HG02623 (cell line): ENCODE data around the gene TMCC1.
"Not testable (repeated sequence)": the region's sequence is repeated elsewhere in the genome, so short reads cannot be mapped to it uniquely, and the experiment has no call there.

Experiments
- ATAC-seq: cut with Tn5 transposase; IDR thresholded peaks from one replicate; pipeline ENCODE4 v1.9.1; 2021; ENCODE audit warnings: moderate library complexity; ENCODE audit not compliant: unreplicated experiment

The TMCC1 gene

DNA sequence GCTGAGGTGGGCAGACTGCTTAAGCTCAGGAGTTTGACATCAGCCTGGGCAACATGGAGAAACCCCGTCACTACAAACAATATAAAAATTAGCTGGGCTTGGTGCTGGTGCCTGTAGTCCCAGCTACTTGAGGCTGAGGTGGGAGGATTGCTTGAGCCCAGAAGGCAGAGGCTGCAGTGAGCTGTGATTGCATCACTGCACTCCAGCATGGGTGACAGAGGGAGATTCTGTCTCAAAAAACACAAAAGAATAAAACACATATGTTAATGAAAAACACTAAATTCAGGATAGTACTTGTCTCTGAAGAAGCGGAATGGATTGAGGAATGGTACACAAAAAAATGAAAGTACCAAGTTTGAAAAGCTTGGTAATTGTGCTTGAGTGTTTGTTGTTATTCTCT lies 159.1 kb downstream of the TMCC1 start:
- no peak for ATAC-seq

GRCh38 chr3:129732200-129732876 lies 161.2 kb downstream of the TMCC1 start:
- ATAC-seq: no peak

DNA sequence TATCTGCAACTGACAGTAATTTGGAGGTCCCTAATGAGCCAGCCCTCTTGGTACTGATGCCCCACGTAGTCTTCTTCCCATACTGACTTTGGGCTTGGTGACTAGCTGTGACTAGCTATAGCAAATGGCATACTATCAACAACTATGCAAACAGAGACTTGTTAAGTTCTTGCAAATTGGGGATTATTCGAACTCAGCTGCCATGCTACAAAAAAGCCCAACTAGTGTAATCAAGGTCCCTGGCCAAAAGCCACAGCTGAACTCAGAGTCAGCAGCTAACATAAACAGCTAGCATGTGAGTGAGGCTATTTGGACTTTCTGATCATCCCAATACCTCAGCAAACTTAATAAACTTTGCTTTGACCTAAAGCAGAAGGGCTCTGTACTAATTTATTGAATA lies 165.8 kb downstream of the TMCC1 start:
- ATAC-seq: no peak

- ATAC-seq: no peak
These were observed 169.8 kb downstream of the TMCC1 start for GRCh38 chr3:129723558-129724324.

DNA sequence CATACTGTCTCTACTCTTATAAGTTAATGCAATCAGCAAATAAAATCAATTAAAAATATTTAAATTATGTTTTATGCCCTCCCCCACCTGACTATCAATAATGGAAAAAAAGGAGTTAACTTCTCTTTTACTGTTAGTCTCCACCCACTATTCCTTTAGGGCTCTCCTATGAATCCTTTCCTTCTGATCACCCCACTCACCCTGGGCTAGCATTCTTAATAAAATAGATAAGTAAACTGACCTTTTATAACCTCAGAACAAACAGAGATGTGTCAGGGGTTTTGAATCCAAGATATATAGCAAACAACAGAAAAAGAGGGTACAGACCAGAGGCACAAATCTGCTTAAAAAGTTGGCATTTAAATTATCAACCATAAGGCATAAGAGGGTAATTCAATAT lies 171.0 kb downstream of the TMCC1 start:
- no peak for ATAC-seq

GRCh38 chr3:129718201-129718600 lies 175.3 kb downstream of the TMCC1 start:
- ATAC-seq: no peak

- ATAC-seq: no peak
These were observed 177.7 kb downstream of the TMCC1 start for GRCh38 chr3:129715854-129716253.

- no peak for ATAC-seq
These were observed 185.1 kb downstream of the TMCC1 start for GRCh38 chr3:129708328-129708861.

GRCh38 chr3:129705274-129705673 lies 188.2 kb downstream of the TMCC1 start:
- no peak for ATAC-seq

- no peak for ATAC-seq
These were observed 189.6 kb downstream of the TMCC1 start for GRCh38 chr3:129703913-129704312.

DNA sequence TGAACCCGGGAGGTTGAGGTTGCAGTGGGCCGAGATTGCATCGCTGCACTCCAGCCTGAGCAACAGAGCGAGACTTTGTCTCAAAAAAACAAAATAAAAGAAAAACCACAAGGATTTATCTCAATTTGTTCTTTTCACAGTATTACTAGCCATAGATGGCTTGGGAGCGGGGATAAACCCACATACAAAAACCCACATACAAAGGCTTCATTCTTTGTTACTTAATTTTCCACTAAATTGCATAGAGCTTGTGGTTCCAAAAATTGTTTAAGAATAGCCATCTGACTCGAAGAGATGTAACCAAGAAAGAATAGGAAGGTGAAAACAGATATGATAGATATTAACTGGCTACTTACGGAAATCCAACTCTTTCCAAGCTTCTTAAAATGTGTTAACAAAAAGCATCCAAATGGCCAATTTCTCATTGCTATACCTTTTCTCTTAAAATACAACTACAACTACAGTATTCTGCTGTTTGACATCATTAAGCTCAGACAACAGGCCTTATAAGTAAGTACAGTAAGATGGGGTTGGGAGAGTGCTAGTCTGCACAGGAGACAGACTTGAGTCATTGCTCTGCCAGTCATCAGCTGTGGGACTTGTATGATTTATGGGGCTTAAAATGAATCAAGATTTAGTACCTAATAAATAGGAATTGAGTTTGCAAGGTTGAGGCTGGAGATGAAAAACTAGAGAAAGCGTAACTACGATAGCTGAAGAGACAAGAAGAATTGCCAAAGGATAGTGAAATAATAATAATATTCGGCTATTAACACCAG lies 190.4 kb downstream of the TMCC1 start:
- ATAC-seq: no peak

DNA sequence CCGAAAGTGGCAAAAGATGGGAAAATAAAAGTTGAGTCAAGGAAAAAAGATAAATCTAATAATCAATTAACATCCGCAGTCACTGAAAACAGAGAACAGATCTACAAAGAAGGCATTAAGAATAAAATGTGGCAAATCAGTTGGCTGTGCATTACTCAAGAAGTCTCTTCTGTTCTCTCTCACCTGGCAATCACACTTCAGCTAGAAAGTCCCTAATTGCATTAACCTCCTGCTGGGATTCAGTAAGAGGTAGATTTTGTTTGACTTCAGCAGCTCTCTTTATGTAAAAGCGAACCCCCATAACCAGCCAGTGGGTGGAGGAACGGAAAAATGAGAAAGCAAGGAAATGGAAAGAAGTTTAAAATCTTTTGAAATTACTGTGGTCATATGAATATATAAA lies 192.3 kb downstream of the TMCC1 start:
- no peak for ATAC-seq

GRCh38 chr3:129699612-129700011 lies 193.9 kb downstream of the TMCC1 start:
- ATAC-seq: no peak

DNA sequence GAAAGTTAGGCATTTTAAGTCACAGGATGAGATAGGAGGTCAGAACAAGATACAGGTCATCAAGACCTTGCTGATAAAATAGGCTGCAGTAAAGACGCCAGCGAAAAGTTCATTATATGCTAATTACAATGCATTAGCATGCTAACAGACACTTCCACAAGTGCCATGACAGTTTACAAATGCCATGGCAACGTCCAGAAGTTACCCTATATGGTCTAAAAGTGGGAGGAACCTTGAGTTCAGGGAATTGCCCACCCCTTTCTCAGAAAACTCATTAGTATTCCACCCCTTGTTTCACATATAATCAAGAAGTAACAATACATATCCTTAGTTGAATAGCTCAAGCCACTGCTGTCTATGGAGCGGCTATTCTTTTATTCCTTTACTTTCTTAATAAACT lies 194.3 kb downstream of the TMCC1 start:
- no peak for ATAC-seq

DNA sequence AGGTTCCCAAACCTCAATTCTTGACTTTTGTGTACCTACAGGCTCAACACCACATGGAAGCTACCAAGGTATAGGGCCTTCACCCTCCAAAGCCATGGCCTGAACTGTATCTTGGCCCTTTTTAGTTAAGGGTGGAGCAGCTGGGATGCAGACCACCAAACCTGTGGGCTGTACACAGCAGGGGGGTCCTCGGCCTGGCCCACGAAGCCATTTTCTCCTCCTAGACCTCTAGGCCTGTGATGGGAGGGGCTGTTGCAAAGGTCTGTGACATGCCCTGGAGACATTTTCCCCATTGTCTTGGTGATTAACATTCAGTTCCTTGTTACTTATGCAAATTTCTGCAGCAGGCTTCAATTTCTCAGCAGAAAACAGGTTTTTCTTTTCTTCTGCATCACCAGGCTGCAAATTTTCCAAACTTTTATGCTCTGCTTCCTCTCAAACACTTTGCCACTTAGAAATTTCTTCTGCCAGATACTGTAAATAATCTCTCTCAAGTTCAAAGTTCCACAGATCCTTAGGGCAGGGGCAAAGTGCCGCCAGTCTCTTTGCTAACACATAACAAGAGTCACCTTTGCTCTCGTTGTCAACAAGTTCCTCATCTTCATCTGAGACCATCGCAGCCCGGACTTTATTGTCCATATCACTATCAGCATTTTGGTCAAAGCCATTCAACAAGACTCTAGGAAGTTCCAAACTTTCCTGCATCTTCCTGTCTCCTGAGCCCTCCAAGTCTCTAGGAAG lies 196.1 kb downstream of the TMCC1 start:
- no peak for ATAC-seq

DNA sequence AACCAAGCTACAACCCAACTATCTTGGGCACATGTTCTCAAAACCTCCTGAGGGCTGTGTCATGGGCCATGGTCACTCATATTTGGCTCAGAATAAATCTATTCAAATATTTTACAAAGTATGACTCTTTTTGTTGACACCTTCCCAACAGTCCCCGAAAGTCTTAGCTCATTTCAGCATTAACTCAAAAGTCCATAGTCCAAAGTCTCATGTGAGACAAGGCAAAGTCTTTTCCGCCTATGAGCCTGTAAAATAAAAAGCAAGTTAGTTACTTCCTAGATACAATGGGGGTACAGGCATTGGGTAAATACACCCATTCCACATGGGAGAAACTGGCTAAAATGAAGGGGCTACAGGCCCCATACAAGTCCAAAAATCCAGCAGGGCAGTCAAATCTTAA lies 197.1 kb downstream of the TMCC1 start:
- not testable (repeated sequence) for ATAC-seq

GRCh38 chr3:129695230-129695629 lies 198.3 kb downstream of the TMCC1 start:
- ATAC-seq: no peak

GRCh38 chr3:129694228-129694627 lies 199.3 kb downstream of the TMCC1 start:
- no peak for ATAC-seq

GRCh38 chr3:129692743-129693142 lies 200.8 kb downstream of the TMCC1 start:
- ATAC-seq: no peak

GRCh38 chr3:129690963-129691362 lies 202.5 kb downstream of the TMCC1 start:
- no peak for ATAC-seq

DNA sequence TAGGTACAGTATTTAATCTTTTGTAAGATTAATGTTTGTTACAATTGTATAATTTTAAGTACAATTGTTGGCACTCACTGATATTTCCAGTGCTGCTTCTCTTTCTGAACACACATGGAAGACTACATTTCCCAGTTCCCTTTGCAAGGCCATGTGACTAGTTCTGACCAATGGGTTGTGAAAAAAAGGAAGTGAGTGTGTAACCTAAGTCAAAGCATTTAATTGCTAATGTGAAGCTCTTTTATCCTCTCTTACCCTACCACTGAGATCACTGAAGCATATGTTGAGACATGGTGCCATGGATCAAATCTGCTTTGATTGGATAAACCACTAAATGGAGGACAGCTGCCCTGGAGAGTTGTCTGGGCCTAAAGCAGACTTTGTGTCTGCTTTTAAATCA lies 203.1 kb downstream of the TMCC1 start:
- ATAC-seq: no peak
